Type B pancreatic cell (in vitro differentiated cells): ENCODE data around the gene ATP2A3. TPM values are rescaled to one million over a fixed set of nuclear protein-coding genes. Genes with fewer than 3 reads are reported as not detected.

Experiments
- DNase-seq: peaks from one replicate; pipeline ENCODE4 v3.0.0; 2021; ENCODE audit warnings: mixed read lengths; ENCODE audit not compliant: unreplicated experiment; ENCODE audit errors: extremely low spot score
- H3K27ac Mint-ChIP-seq: 2 replicates; pipeline ENCODE4 v1.8.0; 2021; ENCODE audit warnings: mild to moderate bottlenecking, mixed read lengths
- H3K27me3 Mint-ChIP-seq: 2 replicates; pipeline ENCODE4 v1.8.0; 2021; ENCODE audit warnings: mixed read lengths
- H3K36me3 Mint-ChIP-seq: 2 replicates; pipeline ENCODE4 v1.8.0; 2021; ENCODE audit warnings: mixed read lengths
- H3K4me1 Mint-ChIP-seq: one replicate; pipeline ENCODE4 v1.8.0; 2021; ENCODE audit warnings: mixed read lengths; ENCODE audit not compliant: unreplicated experiment
- H3K4me3 Mint-ChIP-seq: 2 replicates; pipeline ENCODE4 v1.8.0; 2021; ENCODE audit warnings: mild to moderate bottlenecking, mixed read lengths
- H3K9me3 Mint-ChIP-seq: 2 replicates; pipeline ENCODE4 v1.8.0; 2021; ENCODE audit warnings: mixed read lengths
- total RNA-seq: library from RNA; stranded (reverse); gene quantifications from 2 replicates; pipeline ENCODE4 v1.2.1, GENCODE V29; 2021; ENCODE audit warnings: low replicate concordance
- TF ChIP-seq, protein P1 (sequence below): fragments of 200-600 bp; sonication (generic); conservative IDR thresholded peaks from 2 replicates; pipeline ENCODE4 v1.5.0; 2021; ENCODE audit warnings: antibody characterized with exemption, mild to moderate bottlenecking

The ATP2A3 gene
- total RNA-seq, 1 donor from 2014 or later = 33.2 TPM

DNA sequence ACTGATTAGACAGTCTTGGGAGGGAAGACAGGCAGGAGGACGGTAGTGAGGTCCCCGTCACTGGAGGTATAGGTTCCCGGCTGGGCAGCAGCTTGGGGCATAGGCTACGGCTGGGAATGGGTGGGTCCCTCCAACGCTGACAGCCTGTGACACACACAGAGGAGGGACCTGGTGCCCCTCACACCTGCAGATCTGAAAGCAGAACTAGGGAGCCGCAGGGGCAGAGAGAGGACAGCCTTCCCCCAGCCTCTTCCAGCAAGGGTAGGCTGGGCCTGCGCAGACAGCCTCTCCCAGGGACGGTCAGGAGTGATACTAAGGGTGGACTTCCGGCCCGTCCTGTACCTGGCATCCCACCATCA, 49.9 kb downstream of the ATP2A3 start:
- no peaks in the 10 kb centered on the region for H3K36me3 Mint-ChIP-seq
- TF ChIP-seq, protein P1, sequence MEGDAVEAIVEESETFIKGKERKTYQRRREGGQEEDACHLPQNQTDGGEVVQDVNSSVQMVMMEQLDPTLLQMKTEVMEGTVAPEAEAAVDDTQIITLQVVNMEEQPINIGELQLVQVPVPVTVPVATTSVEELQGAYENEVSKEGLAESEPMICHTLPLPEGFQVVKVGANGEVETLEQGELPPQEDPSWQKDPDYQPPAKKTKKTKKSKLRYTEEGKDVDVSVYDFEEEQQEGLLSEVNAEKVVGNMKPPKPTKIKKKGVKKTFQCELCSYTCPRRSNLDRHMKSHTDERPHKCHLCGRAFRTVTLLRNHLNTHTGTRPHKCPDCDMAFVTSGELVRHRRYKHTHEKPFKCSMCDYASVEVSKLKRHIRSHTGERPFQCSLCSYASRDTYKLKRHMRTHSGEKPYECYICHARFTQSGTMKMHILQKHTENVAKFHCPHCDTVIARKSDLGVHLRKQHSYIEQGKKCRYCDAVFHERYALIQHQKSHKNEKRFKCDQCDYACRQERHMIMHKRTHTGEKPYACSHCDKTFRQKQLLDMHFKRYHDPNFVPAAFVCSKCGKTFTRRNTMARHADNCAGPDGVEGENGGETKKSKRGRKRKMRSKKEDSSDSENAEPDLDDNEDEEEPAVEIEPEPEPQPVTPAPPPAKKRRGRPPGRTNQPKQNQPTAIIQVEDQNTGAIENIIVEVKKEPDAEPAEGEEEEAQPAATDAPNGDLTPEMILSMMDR = no peak
- H3K9me3 Mint-ChIP-seq = no peaks in the 10 kb centered on the region
- no peak for DNase-seq
- H3K27me3 Mint-ChIP-seq = no peaks in the 10 kb centered on the region
- no peak overlapping the region for H3K4me3 Mint-ChIP-seq
- H3K27ac Mint-ChIP-seq = no peak overlapping the region
- no peaks in the 10 kb centered on the region for H3K4me1 Mint-ChIP-seq

DNA sequence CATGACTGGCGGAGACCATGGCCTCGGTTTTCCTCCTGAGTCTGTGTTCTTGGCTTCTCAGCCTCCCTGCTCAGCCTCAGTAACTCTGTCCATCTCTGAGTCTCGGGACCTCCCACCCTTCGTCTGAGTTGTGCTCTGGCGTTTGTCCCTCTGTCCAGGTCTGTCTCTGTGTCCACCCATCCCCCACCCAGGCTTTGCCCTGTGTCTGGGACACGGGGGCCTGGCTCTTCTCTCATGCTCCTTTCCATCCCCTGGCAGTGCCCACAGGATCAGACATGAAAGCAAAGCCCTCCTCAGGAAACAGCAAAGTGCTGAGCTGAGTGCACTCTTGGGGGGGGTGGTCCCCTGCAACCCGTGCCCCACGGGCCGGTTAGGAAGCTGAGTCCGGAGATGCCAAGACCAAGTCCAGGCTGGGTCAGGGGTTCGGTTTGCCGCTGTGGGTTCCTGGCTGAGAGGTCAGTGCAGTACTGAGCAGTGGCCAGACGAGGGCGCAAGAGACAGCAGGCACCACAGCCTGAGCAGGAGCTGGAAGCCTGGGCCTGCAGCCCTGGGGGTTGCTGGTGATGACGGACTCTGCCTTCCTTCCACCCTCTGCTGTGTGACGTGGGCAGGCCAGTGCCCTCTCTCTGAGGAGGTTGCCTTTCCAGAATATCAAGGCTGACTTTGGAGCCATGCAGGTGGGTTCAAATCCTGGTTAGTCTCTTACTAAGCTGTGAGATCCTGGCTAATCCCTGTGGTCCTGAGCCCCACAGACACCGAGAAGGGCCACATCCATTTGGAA, 50.5 kb downstream of the ATP2A3 start:
- Mint-ChIP-seq H3K36me3 (no peaks in the 10 kb centered on the region), H3K4me3 (no peak overlapping the region), H3K9me3 (no peaks in the 10 kb centered on the region), H3K27ac (peak overlapping the region; percentile 51), H3K27me3 (no peaks in the 10 kb centered on the region), H3K4me1 (no peaks in the 10 kb centered on the region)
- TF ChIP-seq, protein P1 = peak; percentile 96
- DNase-seq = peak; percentile 83

DNA sequence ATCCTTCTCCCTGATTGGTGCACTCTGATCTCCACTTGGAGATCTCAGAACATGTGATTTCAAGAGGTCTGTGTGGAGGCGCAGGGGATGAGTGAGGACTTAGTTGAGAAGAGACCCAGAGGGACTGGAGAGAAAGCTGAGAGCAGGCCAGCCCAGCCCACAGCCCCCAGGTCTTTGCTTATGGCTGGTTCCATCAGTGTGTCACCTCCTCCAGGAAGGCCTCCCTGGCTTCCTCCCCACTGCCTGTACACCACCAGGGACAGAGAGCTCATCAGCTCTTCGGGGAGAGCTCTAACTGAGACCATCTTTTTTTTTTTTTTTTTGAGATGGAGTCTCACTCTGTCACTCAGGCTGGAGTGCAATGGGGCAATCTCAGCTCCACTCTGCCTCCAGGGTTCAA, 51.4 kb downstream of the ATP2A3 start:
- DNase-seq = no peak
- TF ChIP-seq, protein P1 = no peak
- no peak overlapping the region for H3K27ac Mint-ChIP-seq
- H3K9me3 Mint-ChIP-seq = no peaks in the 10 kb centered on the region
- no peaks in the 10 kb centered on the region for H3K36me3 Mint-ChIP-seq
- no peaks in the 10 kb centered on the region for H3K4me1 Mint-ChIP-seq
- no peaks in the 10 kb centered on the region for H3K27me3 Mint-ChIP-seq
- no peak overlapping the region for H3K4me3 Mint-ChIP-seq

DNA sequence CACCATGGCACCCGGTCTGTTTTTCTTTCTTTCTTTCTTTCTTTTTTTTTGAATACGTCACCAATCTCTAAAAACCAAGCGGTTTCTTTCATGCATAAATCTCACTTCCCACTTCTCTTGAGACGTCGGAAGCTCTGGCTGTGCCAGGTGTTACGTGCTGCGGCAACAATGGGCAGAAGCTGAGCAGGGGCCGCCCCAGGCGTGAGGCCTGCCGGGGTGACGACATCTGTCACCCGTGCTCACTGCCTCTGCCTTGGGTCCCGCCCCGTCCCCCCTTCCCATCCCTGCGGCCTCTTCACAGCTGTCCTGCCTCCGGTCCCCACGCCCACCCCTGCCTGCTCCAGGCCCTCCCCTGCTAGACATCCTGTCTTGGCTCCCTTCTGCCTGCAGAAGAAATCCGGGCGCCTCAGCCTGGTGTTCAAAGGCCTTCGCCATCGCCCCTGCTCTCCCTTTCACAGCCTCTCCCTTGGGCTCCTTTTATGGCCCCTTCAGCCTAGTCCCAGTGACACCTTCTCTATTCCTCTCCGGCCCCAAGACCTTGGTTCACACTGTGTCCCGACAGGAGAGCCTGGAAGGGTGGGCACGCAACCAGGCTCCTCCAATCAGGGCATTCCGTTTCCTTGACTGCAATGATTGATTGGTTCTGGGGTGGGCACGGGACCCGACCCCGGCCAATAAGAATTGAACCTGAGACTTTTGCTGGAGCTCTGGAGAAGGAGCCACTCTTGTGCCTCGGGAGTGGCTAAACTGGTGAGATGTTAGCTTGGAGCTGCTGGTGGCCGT, 52.8 kb downstream of the ATP2A3 start:
- DNase-seq = no peak
- Mint-ChIP-seq H3K4me3 (no peak overlapping the region), H3K27me3 (no peaks in the 10 kb centered on the region), H3K4me1 (no peaks in the 10 kb centered on the region), H3K9me3 (no peaks in the 10 kb centered on the region), H3K36me3 (no peaks in the 10 kb centered on the region), H3K27ac (no peak overlapping the region)
- TF ChIP-seq, protein P1 = no peak

DNA sequence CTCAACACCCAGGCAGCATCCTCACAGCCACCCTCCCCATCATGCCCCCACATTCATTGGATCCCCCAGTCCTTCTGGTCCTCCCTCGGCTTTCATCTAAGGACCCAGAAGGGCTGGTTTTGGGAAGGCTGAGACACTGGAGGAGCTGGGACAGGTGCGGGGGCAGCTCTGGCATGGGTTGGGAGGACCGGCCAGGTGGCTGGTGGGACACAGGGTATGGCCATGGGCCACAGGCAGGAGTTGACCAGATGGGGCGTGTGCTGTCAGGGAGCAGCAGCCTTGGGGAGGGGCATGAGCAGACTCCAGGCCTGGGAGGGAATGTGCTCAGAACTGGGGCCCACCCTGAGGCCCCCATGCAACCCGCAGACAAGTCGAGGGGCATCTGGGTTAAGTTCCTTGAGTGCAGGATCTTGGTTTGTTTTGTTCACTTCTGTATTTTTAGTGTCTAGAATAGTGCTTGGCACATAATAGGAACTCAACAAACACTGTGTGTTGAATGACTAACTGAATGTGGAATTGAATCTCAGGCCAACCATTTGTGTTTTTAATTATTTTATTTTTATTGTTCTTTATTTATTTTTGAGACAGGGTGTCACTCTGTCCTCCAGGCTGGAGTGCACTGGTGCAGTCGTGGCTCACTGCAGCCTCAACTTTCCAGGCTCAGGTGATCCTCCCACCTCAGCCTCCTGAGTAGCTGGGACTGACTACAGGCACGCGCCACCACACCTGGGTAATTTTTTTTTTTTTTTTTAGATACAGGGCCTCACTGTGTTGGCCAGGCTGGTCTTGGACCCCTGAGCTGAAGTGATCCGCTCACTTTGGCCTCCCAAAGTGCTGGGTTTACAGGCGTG, 53.6 kb downstream of the ATP2A3 start:
- Mint-ChIP-seq H3K27ac (no peak overlapping the region), H3K27me3 (no peaks in the 10 kb centered on the region), H3K4me3 (no peak overlapping the region), H3K36me3 (no peaks in the 10 kb centered on the region), H3K4me1 (no peaks in the 10 kb centered on the region), H3K9me3 (no peaks in the 10 kb centered on the region)
- no peak for DNase-seq
- TF ChIP-seq, protein P1 = no peak
